ENCODE measurements around the gene UBE2L6.

The UBE2L6 gene

DNA sequence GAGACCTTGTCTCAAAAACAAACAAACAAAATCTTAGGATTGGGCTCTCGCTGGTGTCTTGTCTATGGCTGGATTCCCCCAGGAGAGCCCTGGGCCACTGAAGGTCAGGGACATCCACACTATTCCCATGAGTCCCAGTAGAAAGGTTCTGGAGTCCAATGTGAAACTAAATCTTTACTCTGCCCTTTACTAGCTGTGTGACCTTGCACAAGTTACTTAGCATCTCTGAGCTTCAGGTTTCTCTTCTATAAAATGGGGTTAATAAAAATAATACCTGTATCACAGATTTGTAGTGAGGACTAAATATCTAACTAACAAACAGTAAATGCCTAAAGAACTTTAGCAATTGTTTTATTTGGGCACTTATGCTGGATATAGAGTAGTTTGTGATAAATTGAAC, 61.0 kb downstream of the UBE2L6 start:
- TF ChIP-seq GATA3 (IDR thresholded peaks at IDR 0.05; ENCODE audit: low read depth, low read length) (no peak), GATA2 (IDR thresholded peaks at IDR 0.05; ENCODE audit: low read depth, low read length) (no peak)

DNA sequence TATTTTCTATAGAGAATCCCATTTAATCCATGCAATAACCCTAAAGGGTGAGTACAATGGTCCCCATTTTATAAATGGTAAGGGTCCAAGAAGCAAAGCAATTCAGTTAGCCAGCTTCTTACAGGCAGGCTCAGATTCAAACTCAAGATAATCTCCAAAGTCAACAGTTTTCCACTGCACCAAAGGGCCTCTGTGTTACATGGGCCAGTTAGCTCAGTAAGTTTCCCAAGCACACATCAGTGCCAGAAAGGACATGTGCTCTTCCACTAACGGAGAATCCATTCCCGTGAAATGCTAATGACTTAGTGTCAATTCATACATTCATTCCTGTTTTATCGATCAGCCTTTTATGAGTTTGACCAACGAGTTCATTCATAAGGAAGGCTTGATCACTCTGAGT, 63.0 kb downstream of the UBE2L6 start:
- TF ChIP-seq GATA3 (IDR thresholded peaks at IDR 0.05; ENCODE audit: low read depth, low read length) (no peak), GATA2 (IDR thresholded peaks at IDR 0.05; ENCODE audit: low read depth, low read length) (no peak)

DNA sequence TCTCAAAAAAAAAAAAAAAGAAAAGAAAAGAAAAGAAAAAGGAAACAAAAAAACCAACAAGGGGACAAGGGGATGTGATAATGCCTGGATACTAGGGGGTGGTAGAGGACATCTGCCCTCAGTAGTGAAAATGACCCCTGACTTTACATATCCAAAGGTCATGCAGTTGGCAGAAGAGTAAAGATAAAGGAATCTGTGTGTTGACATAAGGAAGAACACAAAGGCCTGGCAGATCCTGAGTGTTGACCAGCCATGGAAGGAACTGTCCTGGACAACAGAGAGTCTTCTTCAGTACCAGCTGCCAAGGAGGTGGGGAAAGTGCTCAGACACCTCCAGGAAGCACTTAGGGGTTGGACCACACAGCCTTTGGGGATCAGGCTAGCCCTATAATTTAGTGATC, 64.6 kb downstream of the UBE2L6 start:
- TF ChIP-seq GATA2 (IDR thresholded peaks at IDR 0.05; ENCODE audit: low read depth, low read length): no peak
- TF ChIP-seq GATA3 (IDR thresholded peaks at IDR 0.05; ENCODE audit: low read depth, low read length): no peak

DNA sequence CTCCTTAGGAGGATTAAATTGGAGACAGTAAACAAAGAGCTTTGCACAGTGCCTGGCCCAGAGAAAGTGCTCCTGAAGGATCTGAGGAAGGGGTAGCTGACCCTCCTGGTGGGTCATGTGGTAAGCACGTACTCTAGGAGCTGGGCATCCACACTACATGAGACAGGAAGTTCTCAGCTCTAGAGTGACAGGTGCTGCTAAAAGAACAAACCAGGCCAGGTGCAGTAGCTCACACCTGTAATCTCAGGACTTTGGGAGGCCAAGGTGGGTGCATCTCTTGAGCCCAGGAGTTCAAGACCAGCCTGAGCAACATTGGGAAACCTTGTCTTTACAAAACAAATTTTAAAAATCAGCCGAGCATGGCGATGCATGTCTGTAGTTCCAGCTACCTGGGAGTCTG, 65.1 kb downstream of the UBE2L6 start:
- TF ChIP-seq GATA3 (IDR thresholded peaks at IDR 0.05; ENCODE audit: low read depth, low read length) (no peak), GATA2 (IDR thresholded peaks at IDR 0.05; ENCODE audit: low read depth, low read length) (no peak)

DNA sequence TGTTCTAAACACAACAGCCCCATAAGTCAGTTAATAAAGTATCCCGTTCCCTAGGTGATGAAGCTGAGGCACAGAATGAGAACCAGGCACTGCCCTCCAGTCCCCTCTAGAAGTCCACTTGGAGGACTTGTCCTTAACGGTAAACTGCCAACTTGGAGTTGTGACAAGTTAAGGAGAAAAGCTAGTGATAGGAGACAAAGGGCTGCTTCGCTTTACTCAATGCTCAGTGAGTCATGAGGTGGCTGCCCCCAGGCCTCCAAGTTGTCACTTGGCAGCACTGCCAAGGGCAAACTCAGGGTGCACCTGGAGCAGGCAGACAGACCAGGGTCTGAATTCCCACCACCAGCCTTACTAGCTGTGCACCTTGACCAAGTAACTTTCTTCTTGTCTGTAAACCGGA, 65.5 kb downstream of the UBE2L6 start:
- TF ChIP-seq GATA2 (IDR thresholded peaks at IDR 0.05; ENCODE audit: low read depth, low read length) (no peak), GATA3 (IDR thresholded peaks at IDR 0.05; ENCODE audit: low read depth, low read length) (no peak)
